AG09319 (cell line): ENCODE data around the gene RTN1.

Source experiments
- DNase-seq: peaks from one replicate; pipeline ENCODE4 v3.0.0-alpha.2; 2010; ENCODE audit warnings: low read depth; ENCODE audit errors: extremely low read depth
- CTCF ChIP-seq: IDR thresholded peaks from 2 replicates; pipeline ENCODE4 v1.5.1; 2011; ENCODE audit warnings: low read depth, mild to moderate bottlenecking, inconsistent platforms, low read length, moderate library complexity

Gene RTN1

GRCh38 chr14:59751578-59751977 is 119.0 kb downstream of the RTN1 start:
- TF ChIP-seq CTCF = no peak
- no peak for DNase-seq

- DNase-seq = no peak
- TF ChIP-seq CTCF = no peak
These were observed 130.8 kb downstream of the RTN1 start for GRCh38 chr14:59739794-59740193.

- no peak for DNase-seq
- TF ChIP-seq CTCF = no peak
These were observed 142.3 kb downstream of the RTN1 start for GRCh38 chr14:59728304-59728703.

- no peak for TF ChIP-seq CTCF
- no peak for DNase-seq
These were observed 143.4 kb downstream of the RTN1 start for GRCh38 chr14:59727073-59727661.

GRCh38 chr14:59711080-59711479 is 159.5 kb downstream of the RTN1 start:
- DNase-seq = no peak
- TF ChIP-seq CTCF = no peak

GRCh38 chr14:59707778-59708561 is 162.6 kb downstream of the RTN1 start:
- TF ChIP-seq CTCF = no peak
- no peak for DNase-seq

GRCh38 chr14:59705866-59706265 is 164.7 kb downstream of the RTN1 start:
- no peak for DNase-seq
- TF ChIP-seq CTCF = no peak
